ENCODE results near the gene SHISA8. TPM values are rescaled to one million over a fixed set of nuclear protein-coding genes. Genes with fewer than 3 reads are reported as not detected.
A peak's percentile ranks its signal among the peaks of the same experiment; 100 is the strongest.
"Not testable (repeated sequence)": the region's sequence is repeated elsewhere in the genome, so short reads cannot be mapped to it uniquely, and the experiment has no call there.

SHISA8 gene
- total and polyA plus RNA-seq, 10 donors: 0.51 to 5.9 (median 3.0) TPM

- Histone ChIP-seq H3K27ac (no peak overlapping the region), H3K9me3 (no peaks in the 10 kb centered on the region), H3K4me3 (no peak overlapping the region), H3K27me3 (replicated peaks in 1 of 7) (no peaks in the 10 kb centered on the region), H3K4me1 (peaks cover 0 to 13% (median 0%) of the 10 kb centered on the region in 6 donors), H3K36me3 (peaks cover 0 to 100% (median 87%) of the 10 kb centered on the region in 6 donors)
- TF ChIP-seq POLR2A (IDR thresholded peaks at IDR 0.05): no peak
- 90 to 96% (median 93%) methylated on average over 10 of the region's 10 CpGs for WGBS, 5 donors
- intact Hi-C loops (cut with DNase I; ENCODE audit: low total_unique reads): no loop called here
- DNase-seq: no peak
These were observed 39.2 kb downstream of the SHISA8 start for GRCh38 chr22:41875531-41876270.

- no peaks in the 10 kb centered on the region for H3K27me3 ChIP-seq (replicated peaks in 1 of 7)
- H3K4me3 ChIP-seq: no peak overlapping the region
- intact Hi-C loops (cut with DNase I; ENCODE audit: low total_unique reads): no loop called here
- H3K36me3 ChIP-seq: peaks cover 0 to 100% (median 85%) of the 10 kb centered on the region in 6 donors
- DNase-seq: no peak
- H3K9me3 ChIP-seq: no peaks in the 10 kb centered on the region
- no peak for TF ChIP-seq POLR2AphosphoS5 (IDR thresholded peaks at IDR 0.05)
- TF ChIP-seq POLR2A (IDR thresholded peaks at IDR 0.05): no peak
- TF ChIP-seq CTCF (IDR thresholded peaks at IDR 0.05 in 8 of 11, conservative IDR thresholded peaks at IDR 0.05 in 3 of 11): no peak
- WGBS, 5 donors: 92 to 98% (median 94%) methylated on average over 2 of the region's 2 CpGs
- H3K27ac ChIP-seq: peak overlapping the region in 2 of 8 donors; percentile 21 to 32
- H3K4me1 ChIP-seq: peaks cover 0 to 13% (median 0%) of the 10 kb centered on the region in 6 donors
These were observed 40.8 kb downstream of the SHISA8 start for GRCh38 chr22:41874090-41874489.

- TF ChIP-seq POLR2A (IDR thresholded peaks at IDR 0.05): no peak
- Histone ChIP-seq H3K4me3 (no peak overlapping the region), H3K36me3 (peaks cover 0 to 100% (median 85%) of the 10 kb centered on the region in 6 donors), H3K27me3 (replicated peaks in 1 of 7) (no peaks in the 10 kb centered on the region), H3K9me3 (no peaks in the 10 kb centered on the region), H3K27ac (peak overlapping the region in 4 of 8 donors; percentile 0 to 39 (median 26)), H3K4me1 (peaks cover 0 to 13% (median 0%) of the 10 kb centered on the region in 6 donors)
- DNase-seq: no peak
- intact Hi-C loops (cut with DNase I; ENCODE audit: low total_unique reads): no loop called here
- 50 to 66% (median 52%) methylated on average over 5 of the region's 5 CpGs for WGBS, 5 donors
These were observed 41.5 kb downstream of the SHISA8 start for GRCh38 chr22:41873391-41873790.

- peaks cover 0 to 17% (median 0%) of the 10 kb centered on the region in 6 donors for H3K4me1 ChIP-seq
- WGBS, 5 donors: 85 to 96% (median 89%) methylated on average over 4 of the region's 4 CpGs
- TF ChIP-seq CTCF (IDR thresholded peaks at IDR 0.05 in 8 of 11, conservative IDR thresholded peaks at IDR 0.05 in 3 of 11) (no peak), POLR2A (IDR thresholded peaks at IDR 0.05) (no peak), POLR2AphosphoS5 (IDR thresholded peaks at IDR 0.05) (no peak)
- H3K4me3 ChIP-seq: no peak overlapping the region
- H3K27ac ChIP-seq: no peak overlapping the region
- peaks cover 0 to 99% (median 81%) of the 10 kb centered on the region in 6 donors for H3K36me3 ChIP-seq
- intact Hi-C loops (cut with DNase I; ENCODE audit: low total_unique reads): no loop called here
- no peaks in the 10 kb centered on the region for H3K27me3 ChIP-seq (replicated peaks in 1 of 7)
- DNase-seq: no peak
- H3K9me3 ChIP-seq: no peaks in the 10 kb centered on the region
These were observed 44.1 kb downstream of the SHISA8 start for GRCh38 chr22:41870786-41871185.

- intact Hi-C loops (cut with DNase I; ENCODE audit: low total_unique reads); H3K4me3 ChIP-seq; DNase-seq; H3K27ac ChIP-seq; H3K9me3 ChIP-seq; H3K27me3 ChIP-seq (replicated peaks in 1 of 7): not testable (repeated sequence)
- 86 to 100% (median 92%) methylated on average over 1 of the region's 1 CpG for WGBS, 5 donors
- H3K4me1 ChIP-seq: peaks cover 0 to 24% (median 0%) of the 10 kb centered on the region in 6 donors
- peaks cover 0 to 92% (median 74%) of the 10 kb centered on the region in 6 donors for H3K36me3 ChIP-seq
These were observed 44.8 kb downstream of the SHISA8 start for GRCh38 chr22:41870081-41870480.

Measured in spleen (tissue), 11 donors.